Osteoblast (primary cell): Measurements from ENCODE around the gene CPEB4. TPM values are rescaled to one million over a fixed set of nuclear protein-coding genes. Genes with fewer than 3 reads are reported as not detected.

Experiments
- DNase-seq: peaks from one replicate; pipeline ENCODE4 v3.0.0; 2011; ENCODE audit warnings: low spot score, mixed read lengths; ENCODE audit not compliant: insufficient read length; ENCODE audit errors: missing footprints
- H2AFZ ChIP-seq: 2 replicates; pipeline ENCODE4 v1.6.0; 2011; ENCODE audit warnings: mild to moderate bottlenecking, low read length
- H3K27ac ChIP-seq: 2 replicates; pipeline ENCODE4 v1.5.1; 2011; ENCODE audit warnings: mild to moderate bottlenecking, low read depth, low read length, moderate library complexity
- H3K27me3 ChIP-seq: 2 replicates; pipeline ENCODE4 v1.6.0; 2012; ENCODE audit warnings: mild to moderate bottlenecking, control low read depth, inconsistent platforms, low read length, moderate library complexity; ENCODE audit not compliant: insufficient read depth
- H3K36me3 ChIP-seq: 2 replicates; pipeline ENCODE4 v1.5.1; 2011; ENCODE audit warnings: mild to moderate bottlenecking, low read length, control low read depth, moderate library complexity; ENCODE audit not compliant: insufficient read depth
- H3K4me1 ChIP-seq: 2 replicates; pipeline ENCODE4 v1.5.1; 2011; ENCODE audit warnings: mild to moderate bottlenecking, low read length, control low read depth, moderate library complexity; ENCODE audit not compliant: insufficient read depth
- H3K4me2 ChIP-seq: 2 replicates; pipeline ENCODE4 v1.6.0; 2011; ENCODE audit warnings: mild to moderate bottlenecking, low read length; ENCODE audit not compliant: insufficient read depth
- H3K4me3 ChIP-seq: fragments of 200-600 bp; sonication (generic); 3 replicates; pipeline ENCODE4 v1.5.1; 2012; ENCODE audit warnings: mild to moderate bottlenecking, low read length, inconsistent platforms; ENCODE audit not compliant: insufficient read depth
- H3K79me2 ChIP-seq: 2 replicates; pipeline ENCODE4 v1.6.0; 2012; ENCODE audit warnings: mild to moderate bottlenecking, low read length, control low read depth, inconsistent platforms; ENCODE audit not compliant: insufficient read depth
- H3K9me3 ChIP-seq: 2 replicates; pipeline ENCODE4 v1.5.1; 2011; ENCODE audit warnings: low read depth, low read length, control low read depth
- H4K20me1 ChIP-seq: 2 replicates; pipeline ENCODE4 v1.6.0; 2012; ENCODE audit warnings: mild to moderate bottlenecking, low read length, control low read depth; ENCODE audit not compliant: insufficient read depth
- CTCF ChIP-seq: IDR thresholded peaks from 2 replicates; pipeline ENCODE4 v1.5.1; 2011; ENCODE audit warnings: mild to moderate bottlenecking, low read depth, low read length, moderate library complexity; ENCODE audit errors: extremely low read depth
- total RNA-seq: library from RNA; depleted of rRNA; stranded (reverse); fragments of >200 nt; gene quantifications from 2 replicates; pipeline ENCODE4 v1.2.3, GENCODE V29; 2012

CPEB4 gene
- total RNA-seq, 1 donor, result 41.6 TPM

- DNase-seq, result no peak
- Histone ChIP-seq H3K27ac (no peak overlapping the region), H3K4me3 (no peak overlapping the region), H3K79me2 (peaks cover 28% of the 10 kb centered on the region), H3K36me3 (peaks cover 7% of the 10 kb centered on the region), H2AFZ (no peak overlapping the region), H4K20me1 (peaks cover 9% of the 10 kb centered on the region), H3K4me2 (no peak overlapping the region), H3K4me1 (peaks cover 9% of the 10 kb centered on the region), H3K9me3 (no peaks in the 10 kb centered on the region), H3K27me3 (no peaks in the 10 kb centered on the region)
- no peak for TF ChIP-seq CTCF
These were observed 23.5 kb downstream of the CPEB4 start for GRCh38 chr5:173911623-173912022.

- H4K20me1 ChIP-seq, result no peaks in the 10 kb centered on the region
- H3K27me3 ChIP-seq, result no peaks in the 10 kb centered on the region
- peaks cover 12% of the 10 kb centered on the region for H3K79me2 ChIP-seq
- peaks cover 4% of the 10 kb centered on the region for H3K4me1 ChIP-seq
- DNase-seq, result no peak
- H3K4me3 ChIP-seq, result no peak overlapping the region
- H3K9me3 ChIP-seq, result no peaks in the 10 kb centered on the region
- no peak overlapping the region for H3K4me2 ChIP-seq
- no peak overlapping the region for H3K27ac ChIP-seq
- TF ChIP-seq CTCF, result no peak
- peaks cover 7% of the 10 kb centered on the region for H3K36me3 ChIP-seq
- H2AFZ ChIP-seq, result no peak overlapping the region
These were observed 25.7 kb downstream of the CPEB4 start for GRCh38 chr5:173913686-173914321.

GRCh38 chr5:173915310-173916014, 27.3 kb downstream of the CPEB4 start:
- Histone ChIP-seq H3K9me3 (no peaks in the 10 kb centered on the region), H3K4me2 (no peak overlapping the region), H4K20me1 (no peaks in the 10 kb centered on the region), H3K27me3 (no peaks in the 10 kb centered on the region), H3K36me3 (peaks cover 7% of the 10 kb centered on the region), H3K79me2 (peaks cover 17% of the 10 kb centered on the region), H3K4me3 (no peak overlapping the region), H3K27ac (no peak overlapping the region), H3K4me1 (peaks cover 18% of the 10 kb centered on the region), H2AFZ (no peak overlapping the region)
- no peak for TF ChIP-seq CTCF
- DNase-seq, result no peak

- peaks cover 23% of the 10 kb centered on the region for H3K79me2 ChIP-seq
- peaks cover 4% of the 10 kb centered on the region for H3K36me3 ChIP-seq
- peaks cover 18% of the 10 kb centered on the region for H3K4me1 ChIP-seq
- H3K4me3 ChIP-seq, result no peak overlapping the region
- no peak overlapping the region for H2AFZ ChIP-seq
- no peak for TF ChIP-seq CTCF
- DNase-seq, result peak; percentile 27
- H3K27ac ChIP-seq, result no peak overlapping the region
- H3K9me3 ChIP-seq, result no peaks in the 10 kb centered on the region
- no peaks in the 10 kb centered on the region for H3K27me3 ChIP-seq
- H3K4me2 ChIP-seq, result no peak overlapping the region
- H4K20me1 ChIP-seq, result no peaks in the 10 kb centered on the region
These were observed 28.1 kb downstream of the CPEB4 start for GRCh38 chr5:173916233-173916632.
